ENCODE measurements around the gene RNU1-4. TPM values are rescaled to one million over a fixed set of nuclear protein-coding genes. Genes with fewer than 3 reads are reported as not detected.
"Not testable (repeated sequence)": the region's sequence is repeated elsewhere in the genome, so short reads cannot be mapped to it uniquely, and the experiment has no call there.

Gene RNU1-4
- total RNA-seq, 2 experiments from 2014 or later, result 907 to 1,003 TPM

DNA sequence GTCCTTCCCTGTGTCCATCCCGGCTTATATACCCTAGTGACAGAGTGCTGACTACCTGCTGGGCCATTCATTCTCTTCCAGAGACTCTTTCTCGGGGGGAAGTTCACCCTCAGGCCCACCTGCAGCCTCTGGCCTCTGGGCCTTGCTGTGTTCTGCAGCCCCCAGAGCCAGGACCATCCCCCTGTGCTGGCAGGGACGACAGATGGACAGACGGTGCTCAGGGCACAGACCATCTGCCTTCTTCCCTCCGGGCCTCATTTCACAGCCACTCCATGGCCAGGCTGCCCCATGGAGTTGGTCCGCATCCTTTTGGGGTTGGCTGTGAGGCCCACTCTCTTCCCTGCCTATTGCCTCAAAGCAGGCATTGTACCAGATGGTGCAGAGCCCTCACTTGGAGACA is 34.0 kb upstream of the RNU1-4 start:
- POLR2A ChIA-PET, result not testable (repeated sequence)
- CTCF ChIA-PET, result interaction anchor here (0.6 to 2.3 kb wide), 5 partner anchors 10 to 183 kb away, joined by 3 to 10 read pairs (median 6); no protein-coding TSS in a partner anchor

DNA sequence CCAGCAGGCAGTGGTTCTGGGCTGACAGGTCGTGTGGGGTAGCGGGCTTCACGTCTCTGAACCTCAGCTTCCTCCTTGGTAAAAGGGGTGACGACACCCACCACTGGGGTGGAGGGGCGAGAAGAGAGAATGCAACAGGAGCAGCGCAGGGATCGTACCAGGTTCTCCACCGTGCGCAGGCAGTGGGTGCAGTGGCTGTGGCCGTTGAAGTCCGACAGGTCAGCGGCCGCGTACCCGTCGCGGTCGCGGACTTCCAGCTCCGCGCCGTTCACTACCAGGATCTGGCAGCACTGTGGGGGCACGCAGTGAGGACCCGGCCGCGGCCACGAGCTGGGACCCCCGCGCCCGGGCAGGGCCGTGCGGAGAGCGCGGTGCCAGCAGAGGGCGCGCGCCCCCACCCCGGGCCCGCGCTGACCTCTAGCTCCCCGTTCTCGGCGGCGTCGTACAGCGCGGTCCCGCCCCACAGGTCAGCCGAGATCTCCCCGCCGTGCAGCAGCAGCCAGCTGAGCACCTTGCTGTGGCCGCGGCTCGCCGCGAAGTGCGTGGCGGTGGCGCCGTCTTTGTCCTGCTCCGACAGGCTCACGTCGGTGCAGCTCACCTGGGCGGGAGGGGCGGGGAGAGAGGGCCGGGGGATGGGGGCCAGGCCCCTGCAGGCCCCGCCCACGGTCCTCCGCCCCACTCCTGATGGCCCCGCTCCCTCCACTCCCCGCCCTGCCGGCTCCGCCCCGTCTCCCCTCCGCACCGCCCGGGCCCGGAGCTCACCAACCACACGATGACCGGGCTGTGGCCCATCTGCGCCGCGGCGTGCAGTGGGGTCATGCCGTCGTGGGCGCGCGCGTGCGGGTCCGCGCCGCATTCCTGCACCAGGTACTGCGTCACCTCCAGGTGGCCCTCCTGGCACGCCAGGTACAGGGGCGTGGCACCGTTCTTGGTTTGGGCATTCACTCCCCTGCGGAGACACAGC is 32.9 kb upstream of the RNU1-4 start:
- ChIA-PET POLR2A (interaction anchor here (1.3 kb wide), 1 partner anchor 194 kb away, joined by 3 read pairs; no protein-coding TSS in a partner anchor), CTCF (interaction anchor here (1.0 to 2.3 kb wide), 9 partner anchors 8 to 98 kb away, joined by 3 to 16 read pairs (median 6); no protein-coding TSS in a partner anchor)

- ChIA-PET POLR2A (interaction anchor here (0.6 kb wide), 2 partner anchors 14 to 184 kb away, joined by 3 read pairs; no protein-coding TSS in a partner anchor), CTCF (interaction anchor here (0.6 to 2.3 kb wide), 14 partner anchors 8 to 202 kb away, joined by 3 to 16 read pairs (median 5); no protein-coding TSS in a partner anchor)
Measured at GRCh38 chr1:16708704-16709103, 31.6 kb upstream of the RNU1-4 start.

DNA sequence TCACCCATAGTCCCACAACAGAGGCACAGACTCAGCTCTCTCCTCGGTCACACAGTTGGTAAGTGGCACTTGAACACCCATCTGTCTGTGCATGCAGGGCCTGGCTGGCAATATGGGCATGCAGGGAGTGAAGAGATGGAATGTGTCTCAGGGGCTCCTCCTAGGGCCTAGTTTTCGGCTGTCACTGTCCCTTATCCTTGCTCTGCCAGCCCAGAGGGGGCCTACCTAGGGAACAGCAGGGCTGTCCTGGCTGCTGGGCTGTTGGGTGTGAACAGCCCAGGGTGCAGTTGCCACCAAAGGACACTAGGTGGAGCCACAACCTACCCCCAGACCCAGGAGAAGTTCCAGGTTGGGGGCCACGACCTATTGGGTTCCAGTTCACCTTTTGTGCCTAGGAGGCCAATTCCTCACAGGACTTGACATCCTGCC is 30.6 kb upstream of the RNU1-4 start:
- CTCF ChIA-PET, result interaction anchor here (0.6 to 2.1 kb wide), 9 partner anchors 9 to 116 kb away, joined by 3 to 16 read pairs (median 3); no protein-coding TSS in a partner anchor
- POLR2A ChIA-PET, result not testable (repeated sequence)

- POLR2A ChIA-PET, result not testable (repeated sequence)
- CTCF ChIA-PET, result interaction anchor here (0.8 to 1.8 kb wide), 8 partner anchors 9 to 174 kb away, joined by 3 to 7 read pairs (median 4); no protein-coding TSS in a partner anchor
Measured at GRCh38 chr1:16710618-16711017, 29.7 kb upstream of the RNU1-4 start.

- POLR2A ChIA-PET, result not testable (repeated sequence)
- CTCF ChIA-PET, result interaction anchor here (1.7 kb wide), 1 partner anchor 12 kb away, joined by 6 read pairs; no protein-coding TSS in a partner anchor
Measured at GRCh38 chr1:16712131-16712530, 28.2 kb upstream of the RNU1-4 start.

- CTCF ChIA-PET, POLR2A ChIA-PET: not testable (repeated sequence)
Measured at GRCh38 chr1:16712582-16712981, 27.7 kb upstream of the RNU1-4 start.

GRCh38 chr1:16712984-16713383 is 27.3 kb upstream of the RNU1-4 start:
- POLR2A ChIA-PET, CTCF ChIA-PET: not testable (repeated sequence)

- CTCF ChIA-PET, POLR2A ChIA-PET: not testable (repeated sequence)
Measured at GRCh38 chr1:16713480-16713879, 26.8 kb upstream of the RNU1-4 start.

DNA sequence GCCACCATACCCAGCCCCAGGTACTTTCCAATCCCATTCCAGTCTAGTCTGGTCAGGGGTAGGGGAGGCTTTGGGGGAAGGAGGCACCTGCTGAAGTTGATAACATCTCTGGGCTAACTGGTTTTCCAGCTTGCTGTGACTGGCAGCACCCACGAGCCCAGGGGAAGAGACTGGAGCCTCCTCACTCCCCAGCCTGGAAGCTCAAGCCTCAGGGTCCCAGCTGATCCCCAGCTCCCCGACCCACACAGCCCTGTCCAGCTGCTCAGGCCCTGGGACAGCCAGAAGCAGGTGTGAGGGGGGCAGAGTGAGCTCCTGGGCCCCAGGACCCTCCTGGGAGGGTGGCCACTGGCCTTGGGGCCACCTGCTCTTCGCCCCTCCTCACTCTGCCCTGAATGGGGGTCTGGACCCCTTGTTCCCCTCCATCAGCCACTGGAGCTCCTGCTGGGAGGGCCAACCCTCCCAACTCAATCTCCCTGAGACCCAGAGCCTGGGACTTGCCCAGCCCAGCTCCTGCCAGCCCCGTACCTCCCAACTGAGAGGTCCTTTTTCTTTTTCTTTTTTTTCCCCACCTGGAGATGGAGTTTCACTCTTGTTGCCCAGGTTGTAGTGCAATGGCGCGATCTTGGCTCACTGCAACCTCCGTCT is 23.5 kb upstream of the RNU1-4 start:
- CTCF ChIA-PET, result interaction anchor here (0.6 to 3.6 kb wide), 9 partner anchors 9 to 269 kb away, joined by 3 to 10 read pairs (median 5); no protein-coding TSS in a partner anchor
- POLR2A ChIA-PET, result interaction anchor here (0.6 kb wide), 1 partner anchor 164 kb away, joined by 6 read pairs; no protein-coding TSS in a partner anchor

- ChIA-PET CTCF (interaction anchor here (0.7 to 3.6 kb wide), 7 partner anchors 10 to 109 kb away, joined by 3 to 10 read pairs (median 5); no protein-coding TSS in a partner anchor), POLR2A (interaction anchor here (0.6 kb wide), 1 partner anchor 102 kb away, joined by 3 read pairs; no protein-coding TSS in a partner anchor)
Measured at GRCh38 chr1:16717336-16718098, 22.8 kb upstream of the RNU1-4 start.

DNA sequence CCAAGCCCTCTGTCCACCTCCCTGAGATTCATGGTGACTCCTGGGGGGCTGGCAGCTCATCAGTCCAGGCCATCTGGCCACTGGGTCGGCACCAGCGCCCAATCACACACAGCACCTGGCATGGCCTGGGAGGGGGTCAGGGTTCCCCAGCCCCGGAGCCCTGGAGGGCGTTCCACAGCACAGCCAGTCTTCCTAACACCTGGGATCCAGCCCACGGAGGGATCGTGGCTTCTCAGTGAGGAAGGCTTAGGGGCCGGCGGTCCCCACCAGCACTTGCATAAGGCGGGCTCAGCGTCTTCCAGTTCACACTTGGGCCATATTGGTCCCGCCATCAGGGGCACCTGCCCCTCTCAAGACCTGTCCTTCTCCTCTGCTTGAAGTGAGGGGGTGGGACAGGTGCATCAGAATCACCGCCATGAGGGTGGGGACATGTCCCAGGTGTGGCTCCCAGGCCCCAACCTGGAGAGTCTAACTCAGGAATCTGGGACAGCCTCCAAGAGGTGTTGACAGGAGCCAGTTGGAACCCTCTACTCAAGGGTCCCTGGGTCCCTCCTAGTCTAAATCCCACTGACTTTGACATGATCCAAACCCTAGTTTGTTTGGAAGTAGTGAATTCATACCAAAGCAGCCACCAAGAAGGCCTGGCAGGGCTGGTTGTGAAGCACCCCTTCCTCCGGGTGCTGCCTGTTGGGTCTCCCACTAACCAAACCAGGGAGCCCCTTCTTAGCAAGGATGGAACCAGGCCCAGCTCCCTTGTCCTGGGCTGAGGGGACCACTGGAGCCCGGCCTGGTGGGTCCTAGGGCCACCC is 22.0 kb upstream of the RNU1-4 start:
- CTCF ChIA-PET, result interaction anchor here (0.7 to 3.3 kb wide), 6 partner anchors 9 to 110 kb away, joined by 3 to 8 read pairs (median 4); no protein-coding TSS in a partner anchor
- POLR2A ChIA-PET, result interaction anchor here (0.6 kb wide), 1 partner anchor 102 kb away, joined by 3 read pairs; no protein-coding TSS in a partner anchor

DNA sequence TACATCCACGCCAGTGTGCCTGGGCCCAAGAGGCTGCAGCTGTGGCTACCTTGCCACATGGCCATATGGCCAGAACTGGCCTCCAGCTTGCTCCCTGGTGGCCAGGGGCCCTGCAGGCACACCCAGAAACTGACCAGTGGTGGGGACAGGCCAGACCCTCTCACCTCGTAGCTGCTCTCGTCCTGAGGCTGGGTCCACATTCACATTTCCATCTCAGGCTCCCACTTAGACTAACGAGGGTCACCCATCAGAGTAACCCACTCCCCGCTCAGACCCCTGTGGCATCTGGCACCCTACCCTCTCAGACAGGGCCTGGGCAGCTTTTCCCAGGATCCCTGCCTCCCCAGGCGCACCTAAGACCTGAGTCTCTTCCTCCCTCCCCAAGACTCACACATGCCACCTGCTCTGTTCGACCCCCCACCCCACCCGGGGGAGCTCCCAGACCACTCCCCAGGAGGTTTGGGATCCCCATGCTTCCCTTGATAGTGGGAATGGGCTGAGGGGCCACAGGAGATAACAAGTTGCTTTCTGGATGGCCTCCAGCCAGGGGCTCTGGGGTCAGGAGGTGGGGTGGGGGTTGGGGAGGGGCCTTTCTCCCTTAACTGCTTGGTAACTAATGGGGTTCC is 21.3 kb upstream of the RNU1-4 start:
- POLR2A ChIA-PET, result no interaction called here
- CTCF ChIA-PET, result interaction anchor here (1.0 to 1.5 kb wide), 2 partner anchors 10 to 12 kb away, joined by 4 read pairs; no protein-coding TSS in a partner anchor

- ChIA-PET CTCF (interaction anchor here (1.5 to 1.8 kb wide), 2 partner anchors 11 to 12 kb away, joined by 4 to 6 read pairs; no protein-coding TSS in a partner anchor), POLR2A (no interaction called here)
Measured at GRCh38 chr1:16719571-16720350, 20.6 kb upstream of the RNU1-4 start.

DNA sequence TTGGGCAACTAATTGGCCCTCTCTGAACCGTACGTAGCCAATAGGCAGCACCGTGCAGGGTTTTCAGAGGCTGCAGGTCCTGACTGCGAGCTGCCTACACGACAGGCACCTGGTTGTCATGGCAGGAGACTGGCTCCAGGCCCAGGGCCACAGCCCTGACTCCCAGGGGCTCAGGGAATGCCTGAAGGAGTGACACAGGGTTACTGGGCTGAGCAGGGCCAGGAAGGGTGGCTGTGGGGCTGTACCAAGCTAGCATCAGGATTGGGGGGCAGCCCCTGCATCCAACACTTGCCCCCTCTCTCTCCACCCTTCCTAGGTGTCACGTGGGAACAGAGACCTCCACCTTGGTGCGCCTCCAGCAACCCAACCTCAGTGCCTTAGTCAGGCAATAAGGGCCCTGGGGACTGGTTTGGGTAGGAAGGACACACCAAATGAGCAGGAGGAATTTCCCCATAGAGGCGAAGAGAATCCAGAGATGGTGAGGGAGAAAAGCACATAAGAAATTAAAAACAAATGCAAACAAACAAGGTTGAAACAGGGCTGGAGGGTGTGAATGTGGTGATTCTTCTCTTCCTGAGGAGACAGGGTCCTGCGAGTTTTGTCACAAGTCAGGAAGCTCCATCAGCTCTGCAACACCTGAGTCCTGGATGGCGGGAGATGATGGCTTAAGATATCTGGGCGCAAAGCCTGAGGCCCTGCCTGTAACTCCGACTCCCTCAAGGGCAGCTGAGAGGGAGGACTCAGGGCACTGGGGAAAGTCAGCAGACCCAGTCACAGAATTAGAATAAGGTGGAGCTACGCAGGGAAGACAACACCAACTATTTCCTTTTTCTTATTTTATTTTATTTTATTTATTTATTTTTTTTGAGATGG is 19.7 kb upstream of the RNU1-4 start:
- CTCF ChIA-PET, result interaction anchor here (1.8 kb wide), 1 partner anchor 13 kb away, joined by 6 read pairs; no protein-coding TSS in a partner anchor

More for the DNA sequence above, 19.7 kb upstream of the RNU1-4 start:
- POLR2A ChIA-PET, result interaction anchor here (0.5 kb wide), 1 partner anchor 455 kb away, joined by 5 read pairs; no protein-coding TSS in a partner anchor

Data from activated CD8-positive, alpha-beta memory T cell treated with anti-CD3 and anti-CD28 coated beads for 36 hours (primary cell).